Measurements from ENCODE around the gene ABHD16A.

ABHD16A gene

DNA sequence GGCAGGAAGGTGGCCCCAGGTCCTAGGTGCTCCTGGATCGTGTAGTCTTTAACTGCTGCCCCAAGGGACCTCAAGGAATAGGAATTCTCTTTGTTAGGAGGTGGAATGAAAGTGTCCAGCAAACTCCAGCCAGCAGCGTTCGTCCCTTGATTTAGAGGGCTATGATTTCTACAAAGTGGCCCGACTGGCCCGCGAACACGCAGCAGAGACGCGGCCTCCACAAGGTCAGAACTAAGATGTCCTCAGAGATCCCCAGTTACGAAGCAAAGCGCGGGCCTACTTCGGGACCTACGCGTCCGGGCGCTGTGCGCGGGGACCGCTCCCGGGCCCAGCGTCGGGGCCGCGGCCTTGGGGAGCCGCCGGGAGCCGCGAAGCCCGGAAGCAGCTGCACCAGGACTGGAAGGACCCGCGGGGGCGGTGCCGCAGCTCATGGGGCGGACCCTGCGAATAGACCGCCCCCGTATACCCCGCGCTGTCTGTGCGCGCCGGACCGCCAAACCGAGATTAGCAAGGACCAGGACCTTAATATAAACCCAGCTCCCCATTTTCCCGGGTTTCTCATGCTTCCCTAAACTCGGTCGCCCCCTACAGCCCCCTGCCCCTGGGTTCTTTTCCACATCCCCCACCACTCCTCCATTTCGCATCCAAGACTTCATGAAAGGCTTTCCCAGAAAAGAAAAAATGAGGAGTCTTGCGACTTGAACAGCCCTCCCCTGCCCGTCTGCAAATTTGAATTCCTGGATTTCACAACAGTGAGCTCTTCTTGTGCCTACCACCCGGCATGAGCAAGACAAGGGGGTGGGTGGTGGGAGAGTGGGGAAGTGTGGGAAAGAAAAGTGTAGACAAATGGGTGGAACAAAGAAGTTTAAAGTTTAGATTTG lies 42.5 kb downstream of the ABHD16A start, which contains the start of gene C6orf47:
C6orf47 (minus strand) TSS at position 398 of the 881 bp plus-strand sequence. CDS start 831 bp downstream, outside the sequence.
- DNase-seq: peak; percentile 45

DNA sequence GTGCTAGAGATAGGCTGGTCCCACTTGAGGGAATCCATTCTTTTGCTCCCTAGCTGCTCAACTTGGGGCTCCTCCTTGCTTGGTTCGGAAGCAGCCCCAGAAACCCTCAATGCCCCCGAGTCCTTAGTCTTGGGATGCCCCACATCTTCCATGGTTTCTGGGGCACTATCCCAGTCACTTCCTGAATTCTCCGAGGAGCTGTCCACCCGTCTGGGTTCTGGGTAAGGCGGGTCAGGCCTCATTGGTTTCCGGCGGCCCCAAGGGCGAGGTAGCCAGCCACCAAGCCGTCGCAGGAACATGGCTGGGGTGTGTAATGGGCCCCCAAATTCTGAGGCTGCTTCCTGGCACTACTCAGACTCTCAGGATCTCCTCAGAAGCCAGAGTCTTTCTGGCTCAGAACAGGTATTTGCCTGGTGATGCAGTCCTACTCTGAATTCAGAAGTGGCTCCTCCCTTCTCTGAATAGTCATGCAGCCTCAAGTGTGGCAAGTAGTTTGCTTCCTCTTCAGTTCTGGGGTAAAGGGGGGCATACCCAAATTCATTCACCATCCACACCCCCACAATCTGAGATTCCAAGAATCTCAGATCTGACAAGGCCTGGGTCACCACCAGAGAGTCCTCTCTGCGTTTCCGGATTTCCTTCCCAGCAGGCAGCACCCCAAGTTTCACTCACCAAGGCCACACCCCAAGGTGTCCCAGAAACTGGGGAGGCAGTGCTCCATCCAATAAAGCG lies 43.3 kb downstream of the ABHD16A start:
- no peak for DNase-seq

DNA sequence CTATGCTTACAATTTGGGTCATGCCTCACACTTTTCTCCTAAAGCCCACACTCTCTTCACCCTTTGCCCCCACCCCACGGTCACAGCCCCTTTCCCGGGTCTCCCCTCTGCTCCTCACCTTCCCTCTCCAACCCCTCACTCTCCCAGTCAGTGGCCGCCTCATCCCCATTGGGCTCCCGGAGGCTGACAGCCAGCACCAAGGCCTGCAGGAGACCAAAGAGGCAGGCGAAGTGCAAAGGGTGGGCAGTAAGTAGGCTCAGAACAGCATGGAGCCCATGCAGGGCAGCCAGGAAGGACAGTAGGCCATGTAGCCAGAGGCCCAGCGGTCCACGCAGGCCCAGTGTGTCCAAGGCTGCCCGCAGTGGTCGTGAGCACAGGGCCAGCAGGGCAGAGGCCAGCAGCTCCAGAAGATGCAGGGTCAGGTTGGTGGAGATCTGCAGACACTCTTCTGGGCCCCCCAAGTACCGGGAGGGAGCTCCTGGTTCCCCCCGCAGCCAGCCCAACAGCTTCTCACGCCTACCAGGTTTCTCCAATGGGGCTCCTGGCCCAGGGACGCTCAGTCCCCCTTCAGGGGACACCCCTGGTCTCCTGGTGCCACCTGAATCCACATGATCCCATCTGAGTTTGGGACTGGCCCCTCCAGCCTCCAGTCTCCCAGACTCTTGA lies 44.0 kb downstream of the ABHD16A start:
- no peak for DNase-seq

DNA sequence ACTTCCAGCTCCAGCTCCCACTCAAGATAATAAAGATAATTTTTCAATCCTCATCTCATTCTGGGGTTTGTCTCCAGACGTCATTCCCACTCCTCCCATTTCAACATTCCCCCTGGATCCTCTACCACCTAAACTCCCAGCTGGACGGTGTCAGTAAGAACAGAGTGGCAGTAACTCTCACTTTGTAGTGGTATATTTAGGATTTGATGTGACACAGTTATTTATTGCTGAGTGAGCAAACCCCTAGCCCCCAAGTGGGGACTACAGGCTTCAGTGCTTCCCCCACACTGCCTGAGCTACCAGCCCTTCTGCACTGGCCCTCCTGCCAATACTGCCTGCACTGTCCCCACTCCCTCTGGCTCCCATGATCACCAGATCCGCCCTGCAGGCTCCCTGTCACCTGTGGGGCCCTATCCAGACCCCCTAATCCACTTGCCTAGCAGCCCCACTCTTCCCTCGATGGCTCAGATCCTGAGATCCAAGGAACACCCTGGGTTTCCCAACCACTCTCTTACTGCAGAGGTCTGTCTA lies 44.9 kb downstream of the ABHD16A start:
- DNase-seq: no peak

DNA sequence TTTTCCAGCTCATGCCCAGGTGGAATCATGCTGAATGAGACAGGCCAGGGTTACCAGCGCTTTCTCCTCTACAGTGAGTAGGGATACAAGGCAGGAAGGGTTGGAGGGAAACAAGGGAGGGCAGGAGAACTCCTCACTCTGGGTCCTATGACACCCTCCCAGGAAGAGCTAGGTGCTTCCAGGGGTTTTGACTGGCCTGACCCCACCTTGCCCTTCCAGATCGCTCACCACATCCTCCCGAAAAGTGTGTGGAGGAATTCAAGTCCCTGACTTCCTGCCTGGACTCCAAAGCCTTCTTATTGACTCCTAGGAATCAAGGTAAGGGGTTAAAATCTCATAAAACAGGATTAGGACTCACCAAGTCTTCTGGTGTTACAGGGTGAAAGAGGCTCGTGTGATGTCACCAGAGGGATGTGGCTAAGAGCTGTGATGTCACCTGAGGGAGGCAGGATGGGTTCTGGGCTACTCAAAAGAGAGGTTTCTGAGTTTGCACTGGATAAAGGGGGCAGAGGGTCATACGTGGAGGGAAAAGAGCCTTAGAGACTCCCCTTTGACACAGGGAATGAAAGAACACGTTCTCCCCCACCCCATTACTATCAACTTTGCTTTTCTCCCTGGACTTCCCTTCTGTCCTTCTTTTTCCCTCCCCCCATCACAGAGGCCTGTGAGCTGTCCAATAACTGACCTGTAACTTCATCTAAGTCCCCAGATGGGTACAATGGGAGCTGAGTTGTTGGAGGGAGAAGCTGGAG lies 45.5 kb downstream of the ABHD16A start:
- no peak for DNase-seq

DNA sequence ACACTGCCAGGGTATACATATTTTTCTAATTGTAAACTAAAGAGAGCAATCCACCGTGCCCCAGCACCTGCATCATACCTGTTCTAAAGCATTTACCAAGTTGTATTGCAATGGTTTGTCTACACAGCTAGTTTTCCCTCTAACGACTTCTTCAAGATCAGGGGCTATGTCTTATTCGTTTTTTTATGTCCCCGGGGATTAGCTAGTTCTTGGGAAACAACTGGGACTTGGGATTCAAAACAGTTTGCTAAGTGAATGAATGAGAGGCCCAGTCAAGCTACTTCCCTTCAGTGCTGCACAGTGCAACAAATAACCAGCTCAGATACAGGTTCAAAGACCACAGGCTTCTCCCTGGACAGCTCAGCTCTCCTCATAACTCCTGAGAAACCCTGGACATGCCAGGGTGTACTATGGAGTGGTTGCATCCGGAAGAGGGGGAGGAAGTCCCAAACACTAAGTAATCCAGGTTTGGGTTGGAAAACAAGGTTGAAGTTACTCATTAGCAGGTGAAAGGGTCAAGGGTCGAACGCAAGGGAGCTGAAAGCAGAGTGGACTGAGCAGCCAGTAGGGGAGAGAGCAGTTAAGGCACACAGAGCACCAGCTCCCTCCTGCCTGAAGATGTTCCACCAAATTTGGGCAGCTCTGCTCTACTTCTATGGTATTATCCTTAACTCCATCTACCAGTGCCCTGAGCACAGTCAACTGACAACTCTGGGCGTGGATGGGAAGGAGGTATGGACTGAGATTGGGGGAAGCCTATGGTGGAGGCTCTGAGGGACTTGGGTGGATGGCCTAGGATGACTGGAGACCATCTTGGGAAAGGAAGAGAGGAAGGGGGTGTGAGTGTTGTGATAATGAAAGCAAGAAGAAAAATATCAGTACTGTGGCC lies 47.5 kb downstream of the ABHD16A start, which contains the start of gene APOM:
APOM (plus strand) TSS at position 546 of the 889 bp plus-strand sequence; CDS start at position 619, 73 bp downstream.
- DNase-seq: no peak

DNA sequence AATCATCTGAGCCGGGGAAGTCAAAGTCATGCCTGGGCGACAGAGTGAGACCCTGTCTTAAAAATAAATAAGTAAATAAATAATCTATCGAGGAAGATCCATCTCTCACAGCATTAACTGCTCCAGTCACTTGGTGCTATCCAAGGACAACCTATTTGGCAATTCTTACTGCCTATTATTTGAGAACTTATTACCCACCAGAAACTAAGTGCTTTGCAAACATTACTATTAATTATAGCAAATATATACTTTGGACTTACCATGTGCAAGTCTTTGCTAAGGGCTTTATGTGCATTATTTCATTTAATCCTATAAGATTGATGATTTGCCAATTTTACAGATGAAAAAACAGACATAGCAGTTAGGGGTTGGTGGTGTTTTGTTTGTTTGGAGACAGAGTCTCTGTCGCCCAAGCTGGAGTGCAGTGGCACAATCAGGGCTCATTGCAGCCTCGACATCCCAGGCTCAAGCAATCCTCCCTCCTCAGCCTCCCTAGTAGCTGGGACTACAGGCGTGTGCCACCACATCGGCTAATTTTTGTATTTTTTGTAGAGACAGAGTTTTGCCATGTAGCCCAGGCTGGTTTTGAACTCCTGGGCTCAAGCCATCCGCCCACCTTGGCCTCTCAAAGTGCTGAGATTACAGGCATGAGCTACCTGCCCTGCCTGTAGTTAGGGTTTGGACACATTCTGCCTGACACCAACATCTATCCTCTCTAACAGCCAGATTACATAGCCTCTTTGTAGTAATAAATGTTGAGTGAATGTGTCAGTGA lies 48.4 kb downstream of the ABHD16A start:
- DNase-seq: no peak

DNA sequence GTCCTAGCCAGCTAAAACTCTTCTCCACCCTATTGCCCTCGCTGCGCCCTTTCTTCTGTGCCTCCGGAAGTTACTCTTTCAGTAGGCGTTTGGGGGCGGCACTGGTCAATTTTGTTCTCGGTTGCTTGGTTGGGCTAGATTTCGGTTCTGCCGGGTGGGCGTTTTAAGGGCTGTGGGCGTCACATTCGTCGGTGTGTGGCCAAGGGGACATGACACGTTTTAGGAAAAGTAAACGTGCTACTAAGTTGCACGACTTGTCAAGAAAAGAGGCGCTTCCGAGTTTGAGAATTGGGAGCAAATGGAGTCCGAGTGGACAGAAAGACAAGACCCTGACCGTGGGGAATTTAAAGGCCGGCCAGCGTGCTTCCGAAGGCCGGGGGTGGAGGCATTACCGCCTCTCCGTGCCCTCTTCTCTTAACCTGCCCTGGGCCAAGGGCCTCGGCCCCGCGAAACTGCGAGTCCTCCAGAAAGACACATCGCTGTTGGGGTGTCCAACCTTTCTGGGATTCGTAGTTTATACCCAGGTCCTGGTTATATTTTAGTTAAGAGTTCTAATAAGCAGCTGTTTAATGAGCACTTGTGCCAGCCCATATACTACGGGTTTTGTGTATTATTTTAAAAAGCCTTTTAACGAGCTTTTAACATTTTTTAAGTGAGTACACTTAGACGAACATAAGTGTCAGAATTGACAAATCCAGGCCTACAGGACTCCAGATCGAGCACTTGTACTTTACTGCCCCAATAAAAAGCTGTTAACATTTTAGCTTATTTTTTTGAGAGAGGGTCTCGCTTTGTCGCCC lies 50.0 kb downstream of the ABHD16A start:
- no peak for DNase-seq

DNA sequence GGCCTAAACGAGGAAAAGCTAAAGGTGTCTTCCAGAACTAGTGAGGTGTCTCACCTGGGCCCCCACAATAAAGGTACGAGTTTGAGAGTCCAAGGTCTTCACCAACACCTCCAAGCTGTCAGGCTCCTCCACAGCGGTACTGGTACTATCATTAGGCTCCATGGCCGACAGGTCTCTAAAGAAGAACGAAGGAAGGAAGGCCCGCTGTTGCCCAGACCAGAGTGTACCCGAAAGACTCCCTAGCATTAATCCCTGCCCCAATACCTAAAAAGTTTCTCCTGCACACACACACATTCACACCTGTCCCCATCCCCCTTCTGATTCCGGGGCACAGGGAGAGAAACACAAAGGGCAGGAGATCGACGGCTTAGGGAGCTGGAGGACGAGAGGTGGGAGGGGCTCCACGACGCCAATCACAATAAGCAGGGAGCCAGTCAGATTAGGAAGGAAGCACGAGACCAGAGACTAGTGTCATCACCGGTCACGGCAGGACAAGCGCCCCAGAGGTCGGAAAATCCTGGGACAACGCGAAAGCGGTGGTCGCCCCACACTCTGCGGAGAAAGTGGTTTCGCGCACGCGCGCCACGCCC lies 51.4 kb downstream of the ABHD16A start:
- DNase-seq: peak; percentile 46

DNA sequence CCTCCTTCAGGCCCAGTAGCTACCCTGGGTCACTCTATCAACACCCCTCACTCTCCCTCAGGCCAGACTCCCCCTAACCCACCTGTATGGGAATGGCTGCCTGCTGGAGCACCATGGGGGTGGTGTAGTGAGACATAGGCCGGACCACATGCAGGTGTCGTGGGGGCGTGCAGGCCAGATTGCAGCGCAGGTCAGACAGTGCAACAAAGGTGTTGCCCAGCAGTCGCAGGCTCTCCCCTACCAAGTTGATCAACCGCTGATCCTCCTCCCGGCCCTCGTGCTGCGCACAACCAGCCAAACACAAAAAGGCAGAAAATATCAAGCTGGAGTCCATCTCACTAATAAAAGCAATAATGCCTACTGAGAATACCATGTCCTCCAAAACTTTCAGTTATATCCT lies 57.8 kb downstream of the ABHD16A start:
- no peak for DNase-seq

DNA sequence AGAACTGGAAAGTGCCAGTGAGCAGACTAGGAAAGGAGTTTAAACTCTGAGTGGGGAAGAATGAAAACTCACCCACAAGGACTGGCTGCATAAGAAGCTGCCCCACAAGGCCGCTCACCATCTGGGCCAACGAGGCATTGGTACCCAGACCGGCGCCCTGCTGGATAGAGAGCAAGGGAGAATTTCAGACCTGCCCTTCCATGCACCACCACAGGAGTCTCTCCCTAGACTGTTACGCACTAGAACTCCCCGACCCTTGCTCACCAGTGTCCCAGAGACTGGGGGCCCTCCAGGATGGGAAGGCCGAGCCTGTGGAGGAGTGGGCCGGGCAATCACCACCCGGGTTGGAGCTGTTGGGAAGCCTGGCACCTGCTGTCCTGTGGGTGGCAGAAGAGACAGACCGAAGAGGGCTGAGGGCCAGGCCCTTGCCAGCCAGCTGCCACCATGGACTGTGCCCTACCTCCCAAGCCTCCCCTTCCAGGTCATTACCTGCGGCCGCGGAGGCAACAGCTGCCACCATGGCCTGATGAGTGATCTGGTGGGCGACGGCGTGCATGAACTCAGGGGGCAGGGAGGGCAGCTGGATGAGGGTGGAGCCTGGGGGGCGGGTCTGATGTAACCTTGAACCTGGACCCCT lies 59.2 kb downstream of the ABHD16A start:
- no peak for DNase-seq

DNA sequence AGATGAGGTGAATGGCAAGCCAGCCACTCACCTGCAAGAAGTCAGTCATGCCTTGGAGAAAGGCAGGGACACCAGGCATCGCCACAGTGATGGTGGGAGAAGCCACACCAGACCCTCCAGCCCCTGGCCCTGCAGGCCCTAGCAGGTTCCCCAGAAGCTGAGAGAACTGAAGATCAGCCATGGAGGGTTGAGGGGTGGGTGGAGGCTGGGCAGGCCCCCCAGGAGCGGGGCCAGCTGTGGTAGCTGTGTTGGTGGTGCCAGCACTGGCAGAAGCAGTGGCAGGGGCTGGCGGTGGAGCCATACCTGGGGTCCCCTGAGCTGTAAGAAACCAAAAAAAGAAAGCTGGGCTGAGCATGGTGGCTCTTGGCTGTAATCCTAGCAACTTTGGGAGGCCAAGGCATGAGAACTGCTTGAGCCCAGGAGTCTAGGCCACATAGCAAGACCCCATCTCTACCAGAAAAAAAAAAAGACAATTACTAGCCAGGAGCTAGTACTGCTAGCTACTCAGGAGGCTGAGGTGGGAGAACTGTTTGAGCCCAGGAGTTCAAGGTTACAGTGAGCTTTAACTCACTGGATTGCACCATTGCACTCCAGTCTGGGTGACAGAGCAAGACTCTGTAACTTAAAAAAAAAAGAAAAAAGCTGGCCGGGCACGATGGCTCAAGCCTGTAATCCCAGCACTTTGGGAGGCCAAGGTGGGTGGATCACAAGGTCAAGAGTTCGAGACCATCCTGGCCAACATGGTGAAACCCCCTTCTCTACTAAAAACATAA lies 60.1 kb downstream of the ABHD16A start:
- DNase-seq: no peak

DNA sequence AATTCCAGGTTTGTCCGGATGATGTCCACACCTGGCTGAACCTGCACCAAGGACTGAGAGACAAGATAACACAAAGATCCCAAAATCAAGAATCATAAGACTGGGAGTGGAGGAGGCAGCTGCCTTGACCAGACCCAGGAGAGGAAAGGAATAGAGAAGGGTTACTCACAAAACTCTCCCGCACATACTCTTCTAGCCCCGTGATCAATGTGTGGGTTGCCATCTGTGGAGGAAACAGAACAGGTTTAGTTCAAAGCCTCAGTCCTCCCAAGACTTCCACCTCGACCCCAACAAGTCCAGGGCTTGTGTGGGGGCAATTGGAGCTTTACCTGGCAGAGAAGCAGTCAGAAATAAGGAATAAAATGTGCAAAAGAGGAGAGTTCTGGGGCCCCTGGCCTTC lies 61.8 kb downstream of the ABHD16A start:
- no peak for DNase-seq

DNA sequence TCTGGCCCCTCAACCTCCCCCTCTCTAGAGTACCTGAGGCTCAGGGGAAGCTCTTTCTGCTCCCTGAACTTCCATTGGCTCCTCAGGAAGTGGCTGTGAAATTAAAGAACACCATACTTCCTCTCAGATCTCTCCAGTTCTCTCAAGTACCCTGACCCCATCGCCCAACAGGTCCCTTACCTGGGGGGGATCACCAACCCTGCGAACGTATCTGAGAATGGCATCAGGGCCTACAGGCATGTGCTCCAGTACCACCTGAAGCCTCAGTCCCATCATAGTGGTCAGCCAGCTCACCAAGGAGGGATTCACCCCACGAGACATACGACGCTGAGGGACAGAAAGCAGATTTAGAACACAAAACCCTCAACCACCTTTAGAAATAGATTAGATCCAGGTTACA lies 62.5 kb downstream of the ABHD16A start:
- no peak for DNase-seq

DNA sequence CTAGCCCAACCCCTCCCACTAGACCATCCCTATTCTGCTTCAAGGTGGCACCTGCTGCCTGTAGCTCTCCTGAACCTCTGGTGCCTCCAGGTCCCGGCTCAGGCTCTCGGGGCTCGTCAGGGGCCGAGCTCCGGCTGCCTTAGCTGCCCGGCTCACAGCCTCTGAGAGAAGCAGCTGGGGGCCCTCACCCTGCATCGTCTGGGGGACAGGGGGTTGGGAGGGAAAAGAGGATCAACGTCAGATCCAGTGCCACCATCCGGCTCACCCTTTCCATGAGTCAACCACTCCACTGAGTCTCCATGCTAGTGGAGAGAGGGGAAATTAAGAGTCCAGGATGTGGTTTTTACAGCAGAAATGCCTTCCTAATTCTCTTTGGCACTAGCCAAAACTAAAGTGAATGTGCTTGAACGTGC lies 63.7 kb downstream of the ABHD16A start:
- DNase-seq: no peak

DNA sequence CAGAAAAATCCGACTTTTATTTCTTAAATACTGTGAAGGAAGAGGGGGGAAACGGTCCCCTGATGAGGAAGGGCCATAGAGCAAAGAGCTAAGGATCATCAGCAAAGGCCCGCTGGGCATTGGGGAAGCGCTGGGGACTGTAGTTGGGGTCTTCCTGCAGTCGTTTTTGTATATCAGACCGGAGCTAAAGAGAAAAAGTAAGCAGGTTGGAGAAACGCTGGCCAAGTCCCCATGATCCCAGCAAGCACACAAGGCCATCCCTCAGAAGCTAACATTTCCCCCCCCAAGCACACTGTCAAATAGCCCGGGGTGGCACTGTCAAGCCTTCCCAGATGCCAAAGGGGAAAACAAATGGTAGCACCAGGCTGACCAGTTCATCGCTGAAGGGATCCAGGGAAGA lies 64.1 kb downstream of the ABHD16A start:
- DNase-seq: no peak

All from NCI-H1694 treated with DMSO at 0.1 percent for 48 hours (cell line).